HG02943 (cell line): ENCODE results near the gene PZP.

ENCODE experiments used
- ATAC-seq: cut with Tn5 transposase; IDR thresholded peaks from one replicate; pipeline ENCODE4 v1.9.1; 2021; ENCODE audit warnings: mild to moderate bottlenecking, low read depth, moderate library complexity; ENCODE audit not compliant: unreplicated experiment

The PZP gene

GRCh38 chr12:9106610-9107541, 101.3 kb downstream of the PZP start:
- no peak for ATAC-seq

- no peak for ATAC-seq
Measured at GRCh38 chr12:9106067-9106466, 102.1 kb downstream of the PZP start.

- ATAC-seq = no peak
Measured at GRCh38 chr12:9104767-9105423, 103.3 kb downstream of the PZP start.

- no peak for ATAC-seq
Measured at GRCh38 chr12:9104087-9104486, 104.1 kb downstream of the PZP start.

- no peak for ATAC-seq
Measured at GRCh38 chr12:9103050-9103849, 104.9 kb downstream of the PZP start.

- no peak for ATAC-seq
Measured at GRCh38 chr12:9101018-9101687, 107.0 kb downstream of the PZP start.

- no peak for ATAC-seq
Measured at GRCh38 chr12:9099552-9100190, 108.5 kb downstream of the PZP start.
